GM23338 (cell line): ENCODE measurements around the gene CDH23. TPM values are rescaled to one million over a fixed set of nuclear protein-coding genes. Genes with fewer than 3 reads are reported as not detected.

Experiments
- ATAC-seq: fragments of 200-7000 bp; cut with Tn5 transposase; 3 replicates; pipeline ENCODE4 v1.9.1; 2020
- DNase-seq: peaks from one replicate; pipeline ENCODE4 v3.0.0-alpha.2; 2015; ENCODE audit warnings: low spot score
- H2AFZ ChIP-seq: fragments of 200-600 bp; sonication (generic); 2 replicates; pipeline ENCODE4 v1.8.0; 2016; ENCODE audit warnings: antibody characterized with exemption, mild to moderate bottlenecking, moderate library complexity
- H3F3A ChIP-seq: fragments of 200-600 bp; sonication (generic); replicated peaks from 2 replicates; pipeline ENCODE4 v1.8.0; 2017; ENCODE audit warnings: antibody characterized with exemption, mixed run types, low read depth
- H3K27ac ChIP-seq: fragments of 200-600 bp; sonication (generic); 2 replicates; pipeline ENCODE4 v1.6.1; 2016; ENCODE audit warnings: low read depth
- H3K27me3 ChIP-seq: fragments of 200-600 bp; sonication (generic); 2 replicates; pipeline ENCODE4 v1.8.0; 2016; ENCODE audit warnings: mild to moderate bottlenecking, mixed run types, moderate library complexity; ENCODE audit not compliant: insufficient read depth
- H3K36me3 ChIP-seq: fragments of 200-600 bp; sonication (generic); 2 replicates; pipeline ENCODE4 v1.8.0; 2016; ENCODE audit warnings: mild to moderate bottlenecking; ENCODE audit not compliant: insufficient read depth
- H3K4me1 ChIP-seq: fragments of 200-600 bp; sonication (generic); 2 replicates; pipeline ENCODE4 v1.8.0; 2016; ENCODE audit warnings: mild to moderate bottlenecking, moderate library complexity; ENCODE audit not compliant: insufficient read depth
- H3K4me2 ChIP-seq: fragments of 200-600 bp; sonication (generic); 2 replicates; pipeline ENCODE4 v1.7.1; 2017; ENCODE audit warnings: mixed run types
- H3K4me3 ChIP-seq: fragments of 200-600 bp; sonication (generic); 2 replicates; pipeline ENCODE4 v1.6.1; 2016; ENCODE audit warnings: mixed run types
- H3K79me2 ChIP-seq: fragments of 200-600 bp; sonication (generic); replicated peaks from 2 replicates; pipeline ENCODE4 v1.8.0; 2017; ENCODE audit warnings: mild to moderate bottlenecking; ENCODE audit not compliant: insufficient read depth
- H3K9me2 ChIP-seq: fragments of 200-600 bp; sonication (generic); 2 replicates; pipeline ENCODE4 v1.8.0; 2017; ENCODE audit not compliant: insufficient read depth
- H4K20me1 ChIP-seq: fragments of 200-600 bp; sonication (generic); replicated peaks from 2 replicates; pipeline ENCODE4 v1.8.0; 2017; ENCODE audit warnings: mild to moderate bottlenecking; ENCODE audit not compliant: insufficient read depth
- H3K27ac Mint-ChIP-seq: 2 replicates; pipeline ENCODE4 v1.8.0; 2020; ENCODE audit warnings: inconsistent platforms, mild to moderate bottlenecking, moderate library complexity, mixed read lengths
- H3K27me3 Mint-ChIP-seq: 3 replicates; pipeline ENCODE4 v1.8.0; 2022; ENCODE audit warnings: low read depth, mild to moderate bottlenecking, moderate library complexity, mixed read lengths, inconsistent platforms; ENCODE audit not compliant: insufficient read depth, poor library complexity
- H3K36me3 Mint-ChIP-seq: 3 replicates; pipeline ENCODE4 v1.8.0; 2021; ENCODE audit warnings: low read depth, mild to moderate bottlenecking, inconsistent platforms, moderate library complexity, mixed read lengths
- H3K4me1 Mint-ChIP-seq: 3 replicates; pipeline ENCODE4 v1.8.0; 2020; ENCODE audit warnings: mild to moderate bottlenecking, inconsistent platforms, mixed read lengths
- H3K4me3 Mint-ChIP-seq: 3 replicates; pipeline ENCODE4 v1.8.0; 2021; ENCODE audit warnings: moderate library complexity, mild to moderate bottlenecking, inconsistent platforms, mixed read lengths
- H3K9me3 Mint-ChIP-seq: 3 replicates; pipeline ENCODE4 v1.8.0; 2020; ENCODE audit warnings: moderate library complexity, mild to moderate bottlenecking, inconsistent platforms, mixed read lengths
- EZH2 ChIP-seq: fragments of 200-600 bp; sonication (generic); IDR thresholded peaks from one replicate; pipeline ENCODE4 v1.8.0; 2017; ENCODE audit warnings: antibody characterized with exemption, mild to moderate bottlenecking, low read depth; ENCODE audit not compliant: unreplicated experiment
- EZH2phosphoT487 ChIP-seq: fragments of 200-600 bp; sonication (generic); IDR thresholded peaks from one replicate; pipeline ENCODE4 v1.8.1; 2018; ENCODE audit warnings: antibody characterized with exemption; ENCODE audit not compliant: unreplicated experiment
- JUNB ChIP-seq: IDR thresholded peaks from one replicate; pipeline ENCODE4 v1.6.1; 2016; ENCODE audit warnings: antibody characterized with exemption; ENCODE audit not compliant: unreplicated experiment
- NANOG ChIP-seq: IDR thresholded peaks from 2 replicates; pipeline ENCODE4 v1.6.1; 2016; ENCODE audit warnings: antibody characterized with exemption, borderline replicate concordance
- POLR2AphosphoS5 ChIP-seq: IDR thresholded peaks from 2 replicates; pipeline ENCODE4 v1.6.1; 2016; ENCODE audit warnings: antibody characterized with exemption, low read depth
- STAT1 ChIP-seq: IDR thresholded peaks from one replicate; pipeline ENCODE4 v1.6.1; 2016; ENCODE audit warnings: antibody characterized with exemption; ENCODE audit not compliant: unreplicated experiment
- ZNF114 ChIP-seq: fragments of 250-450 bp; sonication (Bioruptor Pico); IDR thresholded peaks from 2 replicates; pipeline ENCODE4 v1.5.0; 2020; ENCODE audit warnings: mild to moderate bottlenecking, moderate library complexity
- ZNF331 ChIP-seq: fragments of 250-450 bp; sonication (Bioruptor Pico); IDR thresholded peaks from 2 replicates; pipeline ENCODE4 v1.5.0; 2020; ENCODE audit warnings: low read depth, mild to moderate bottlenecking, moderate library complexity
- polyA plus RNA-seq: library from polyadenylated mRNA; unstranded; fragments of >200 nt; fragmentation: Nextera tagmentation; extraction: Ambion mirVana; gene quantifications from 2 replicates; pipeline ENCODE4 v1.2.1, GENCODE V29; 2016
- total RNA-seq: library from RNA; depleted of rRNA; stranded (reverse); fragments of >200 nt; shearing (Covaris generic); gene quantifications from 2 replicates; pipeline ENCODE4 v1.2.3, GENCODE V29; 2014
- TF ChIP-seq, protein P1 (sequence below): fragments of 250-450 bp; sonication (Bioruptor Pico); IDR thresholded peaks from 2 replicates; pipeline ENCODE4 v1.5.0; 2020; ENCODE audit warnings: mild to moderate bottlenecking, moderate library complexity
- TF ChIP-seq, protein P2 (sequence below), 2 experiments: fragments of 200-600 bp in 1 of 2; sonication (generic) in 1 of 2; conservative IDR thresholded peaks; 2 replicates each; pipeline versions ENCODE4 v1.5.1 to v1.6.1; 2016 to 2017; ENCODE audit warnings: antibody characterized with exemption in 2 of 2, low read depth in 2 of 2, mild to moderate bottlenecking in 2 of 2, moderate library complexity in 1 of 2
- TF ChIP-seq, protein P3 (sequence below): IDR thresholded peaks from 2 replicates; pipeline ENCODE4 v1.6.1; 2016; ENCODE audit warnings: antibody characterized with exemption
- TF ChIP-seq, protein P4 (sequence below): IDR thresholded peaks from one replicate; pipeline ENCODE4 v1.6.1; 2018; ENCODE audit warnings: antibody characterized with exemption; ENCODE audit not compliant: unreplicated experiment

Gene CDH23
- total and polyA plus RNA-seq, 2 experiments from 2014 or later: 0.95 to 4.3 TPM

DNA sequence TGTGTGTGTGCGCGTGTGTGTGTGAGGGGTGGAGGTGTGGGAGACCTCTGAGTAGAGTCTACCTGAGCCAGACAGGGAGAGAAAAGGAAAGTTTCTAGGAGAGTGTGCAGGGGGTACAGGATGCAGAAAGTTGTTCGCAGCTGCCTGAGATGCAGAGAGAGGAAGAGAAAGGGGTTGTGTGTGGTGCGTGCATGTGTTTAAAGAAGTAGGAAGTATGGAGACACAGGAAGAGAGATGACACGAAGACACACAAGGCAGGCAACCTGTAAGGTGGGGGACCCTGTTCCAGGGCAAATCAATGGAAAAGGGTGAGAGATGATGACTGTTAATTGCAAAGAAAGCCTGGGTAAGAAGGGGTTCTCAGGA, 270.6 kb downstream of the CDH23 start:
- Histone ChIP-seq H3K79me2 (no peaks in the 10 kb centered on the region), H3K36me3 (no peaks in the 10 kb centered on the region), H3K27ac (no peak overlapping the region), H4K20me1 (no peaks in the 10 kb centered on the region), H2AFZ (no peak overlapping the region), H3K27me3 (no peaks in the 10 kb centered on the region), H3K9me2 (no peaks in the 10 kb centered on the region), H3F3A (no peaks in the 10 kb centered on the region), H3K4me2 (no peak overlapping the region), H3K4me3 (no peak overlapping the region), H3K4me1 (peaks cover 6% of the 10 kb centered on the region; the same call in 1 of the 2 replicates)
- DNase-seq (no peak), ATAC-seq (no peak)
- H3K4me1 Mint-ChIP-seq: peaks cover 34% of the 10 kb centered on the region
- no peak overlapping the region for H3K4me3 Mint-ChIP-seq
- no peaks in the 10 kb centered on the region for H3K9me3 Mint-ChIP-seq
- TF ChIP-seq, protein P1, sequence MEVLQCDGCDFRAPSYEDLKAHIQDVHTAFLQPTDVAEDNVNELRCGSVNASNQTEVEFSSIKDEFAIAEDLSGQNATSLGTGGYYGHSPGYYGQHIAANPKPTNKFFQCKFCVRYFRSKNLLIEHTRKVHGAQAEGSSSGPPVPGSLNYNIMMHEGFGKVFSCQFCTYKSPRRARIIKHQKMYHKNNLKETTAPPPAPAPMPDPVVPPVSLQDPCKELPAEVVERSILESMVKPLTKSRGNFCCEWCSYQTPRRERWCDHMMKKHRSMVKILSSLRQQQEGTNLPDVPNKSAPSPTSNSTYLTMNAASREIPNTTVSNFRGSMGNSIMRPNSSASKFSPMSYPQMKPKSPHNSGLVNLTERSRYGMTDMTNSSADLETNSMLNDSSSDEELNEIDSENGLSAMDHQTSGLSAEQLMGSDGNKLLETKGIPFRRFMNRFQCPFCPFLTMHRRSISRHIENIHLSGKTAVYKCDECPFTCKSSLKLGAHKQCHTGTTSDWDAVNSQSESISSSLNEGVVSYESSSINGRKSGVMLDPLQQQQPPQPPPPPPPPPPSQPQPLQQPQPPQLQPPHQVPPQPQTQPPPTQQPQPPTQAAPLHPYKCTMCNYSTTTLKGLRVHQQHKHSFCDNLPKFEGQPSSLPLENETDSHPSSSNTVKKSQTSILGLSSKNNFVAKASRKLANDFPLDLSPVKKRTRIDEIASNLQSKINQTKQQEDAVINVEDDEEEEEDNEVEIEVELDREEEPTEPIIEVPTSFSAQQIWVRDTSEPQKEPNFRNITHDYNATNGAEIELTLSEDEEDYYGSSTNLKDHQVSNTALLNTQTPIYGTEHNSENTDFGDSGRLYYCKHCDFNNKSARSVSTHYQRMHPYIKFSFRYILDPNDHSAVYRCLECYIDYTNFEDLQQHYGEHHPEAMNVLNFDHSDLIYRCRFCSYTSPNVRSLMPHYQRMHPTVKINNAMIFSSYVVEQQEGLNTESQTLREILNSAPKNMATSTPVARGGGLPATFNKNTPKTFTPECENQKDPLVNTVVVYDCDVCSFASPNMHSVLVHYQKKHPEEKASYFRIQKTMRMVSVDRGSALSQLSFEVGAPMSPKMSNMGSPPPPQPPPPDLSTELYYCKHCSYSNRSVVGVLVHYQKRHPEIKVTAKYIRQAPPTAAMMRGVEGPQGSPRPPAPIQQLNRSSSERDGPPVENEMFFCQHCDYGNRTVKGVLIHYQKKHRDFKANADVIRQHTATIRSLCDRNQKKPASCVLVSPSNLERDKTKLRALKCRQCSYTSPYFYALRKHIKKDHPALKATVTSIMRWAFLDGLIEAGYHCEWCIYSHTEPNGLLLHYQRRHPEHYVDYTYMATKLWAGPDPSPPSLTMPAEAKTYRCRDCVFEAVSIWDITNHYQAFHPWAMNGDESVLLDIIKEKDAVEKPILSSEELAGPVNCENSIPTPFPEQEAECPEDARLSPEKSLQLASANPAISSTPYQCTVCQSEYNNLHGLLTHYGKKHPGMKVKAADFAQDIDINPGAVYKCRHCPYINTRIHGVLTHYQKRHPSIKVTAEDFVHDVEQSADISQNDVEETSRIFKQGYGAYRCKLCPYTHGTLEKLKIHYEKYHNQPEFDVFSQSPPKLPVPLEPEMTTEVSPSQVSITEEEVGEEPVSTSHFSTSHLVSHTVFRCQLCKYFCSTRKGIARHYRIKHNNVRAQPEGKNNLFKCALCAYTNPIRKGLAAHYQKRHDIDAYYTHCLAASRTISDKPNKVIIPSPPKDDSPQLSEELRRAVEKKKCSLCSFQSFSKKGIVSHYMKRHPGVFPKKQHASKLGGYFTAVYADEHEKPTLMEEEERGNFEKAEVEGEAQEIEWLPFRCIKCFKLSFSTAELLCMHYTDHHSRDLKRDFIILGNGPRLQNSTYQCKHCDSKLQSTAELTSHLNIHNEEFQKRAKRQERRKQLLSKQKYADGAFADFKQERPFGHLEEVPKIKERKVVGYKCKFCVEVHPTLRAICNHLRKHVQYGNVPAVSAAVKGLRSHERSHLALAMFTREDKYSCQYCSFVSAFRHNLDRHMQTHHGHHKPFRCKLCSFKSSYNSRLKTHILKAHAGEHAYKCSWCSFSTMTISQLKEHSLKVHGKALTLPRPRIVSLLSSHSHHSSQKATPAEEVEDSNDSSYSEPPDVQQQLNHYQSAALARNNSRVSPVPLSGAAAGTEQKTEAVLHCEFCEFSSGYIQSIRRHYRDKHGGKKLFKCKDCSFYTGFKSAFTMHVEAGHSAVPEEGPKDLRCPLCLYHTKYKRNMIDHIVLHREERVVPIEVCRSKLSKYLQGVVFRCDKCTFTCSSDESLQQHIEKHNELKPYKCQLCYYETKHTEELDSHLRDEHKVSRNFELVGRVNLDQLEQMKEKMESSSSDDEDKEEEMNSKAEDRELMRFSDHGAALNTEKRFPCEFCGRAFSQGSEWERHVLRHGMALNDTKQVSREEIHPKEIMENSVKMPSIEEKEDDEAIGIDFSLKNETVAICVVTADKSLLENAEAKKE (CRISPR knock-in tag): no peak
- TF ChIP-seq, protein P2, sequence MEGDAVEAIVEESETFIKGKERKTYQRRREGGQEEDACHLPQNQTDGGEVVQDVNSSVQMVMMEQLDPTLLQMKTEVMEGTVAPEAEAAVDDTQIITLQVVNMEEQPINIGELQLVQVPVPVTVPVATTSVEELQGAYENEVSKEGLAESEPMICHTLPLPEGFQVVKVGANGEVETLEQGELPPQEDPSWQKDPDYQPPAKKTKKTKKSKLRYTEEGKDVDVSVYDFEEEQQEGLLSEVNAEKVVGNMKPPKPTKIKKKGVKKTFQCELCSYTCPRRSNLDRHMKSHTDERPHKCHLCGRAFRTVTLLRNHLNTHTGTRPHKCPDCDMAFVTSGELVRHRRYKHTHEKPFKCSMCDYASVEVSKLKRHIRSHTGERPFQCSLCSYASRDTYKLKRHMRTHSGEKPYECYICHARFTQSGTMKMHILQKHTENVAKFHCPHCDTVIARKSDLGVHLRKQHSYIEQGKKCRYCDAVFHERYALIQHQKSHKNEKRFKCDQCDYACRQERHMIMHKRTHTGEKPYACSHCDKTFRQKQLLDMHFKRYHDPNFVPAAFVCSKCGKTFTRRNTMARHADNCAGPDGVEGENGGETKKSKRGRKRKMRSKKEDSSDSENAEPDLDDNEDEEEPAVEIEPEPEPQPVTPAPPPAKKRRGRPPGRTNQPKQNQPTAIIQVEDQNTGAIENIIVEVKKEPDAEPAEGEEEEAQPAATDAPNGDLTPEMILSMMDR (conservative IDR thresholded peaks at IDR 0.05; ENCODE audit: low read depth in 2 of 2): no peak
- TF ChIP-seq POLR2AphosphoS5 (no peak), STAT1 (no peak), EZH2 (no peak), JUNB (no peak), ZNF114 (CRISPR knock-in tag) (no peak), NANOG (no peak), ZNF331 (CRISPR knock-in tag) (no peak), EZH2phosphoT487 (no peak)
- TF ChIP-seq, protein P3, sequence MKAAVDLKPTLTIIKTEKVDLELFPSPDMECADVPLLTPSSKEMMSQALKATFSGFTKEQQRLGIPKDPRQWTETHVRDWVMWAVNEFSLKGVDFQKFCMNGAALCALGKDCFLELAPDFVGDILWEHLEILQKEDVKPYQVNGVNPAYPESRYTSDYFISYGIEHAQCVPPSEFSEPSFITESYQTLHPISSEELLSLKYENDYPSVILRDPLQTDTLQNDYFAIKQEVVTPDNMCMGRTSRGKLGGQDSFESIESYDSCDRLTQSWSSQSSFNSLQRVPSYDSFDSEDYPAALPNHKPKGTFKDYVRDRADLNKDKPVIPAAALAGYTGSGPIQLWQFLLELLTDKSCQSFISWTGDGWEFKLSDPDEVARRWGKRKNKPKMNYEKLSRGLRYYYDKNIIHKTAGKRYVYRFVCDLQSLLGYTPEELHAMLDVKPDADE: no peak
- TF ChIP-seq, protein P4, sequence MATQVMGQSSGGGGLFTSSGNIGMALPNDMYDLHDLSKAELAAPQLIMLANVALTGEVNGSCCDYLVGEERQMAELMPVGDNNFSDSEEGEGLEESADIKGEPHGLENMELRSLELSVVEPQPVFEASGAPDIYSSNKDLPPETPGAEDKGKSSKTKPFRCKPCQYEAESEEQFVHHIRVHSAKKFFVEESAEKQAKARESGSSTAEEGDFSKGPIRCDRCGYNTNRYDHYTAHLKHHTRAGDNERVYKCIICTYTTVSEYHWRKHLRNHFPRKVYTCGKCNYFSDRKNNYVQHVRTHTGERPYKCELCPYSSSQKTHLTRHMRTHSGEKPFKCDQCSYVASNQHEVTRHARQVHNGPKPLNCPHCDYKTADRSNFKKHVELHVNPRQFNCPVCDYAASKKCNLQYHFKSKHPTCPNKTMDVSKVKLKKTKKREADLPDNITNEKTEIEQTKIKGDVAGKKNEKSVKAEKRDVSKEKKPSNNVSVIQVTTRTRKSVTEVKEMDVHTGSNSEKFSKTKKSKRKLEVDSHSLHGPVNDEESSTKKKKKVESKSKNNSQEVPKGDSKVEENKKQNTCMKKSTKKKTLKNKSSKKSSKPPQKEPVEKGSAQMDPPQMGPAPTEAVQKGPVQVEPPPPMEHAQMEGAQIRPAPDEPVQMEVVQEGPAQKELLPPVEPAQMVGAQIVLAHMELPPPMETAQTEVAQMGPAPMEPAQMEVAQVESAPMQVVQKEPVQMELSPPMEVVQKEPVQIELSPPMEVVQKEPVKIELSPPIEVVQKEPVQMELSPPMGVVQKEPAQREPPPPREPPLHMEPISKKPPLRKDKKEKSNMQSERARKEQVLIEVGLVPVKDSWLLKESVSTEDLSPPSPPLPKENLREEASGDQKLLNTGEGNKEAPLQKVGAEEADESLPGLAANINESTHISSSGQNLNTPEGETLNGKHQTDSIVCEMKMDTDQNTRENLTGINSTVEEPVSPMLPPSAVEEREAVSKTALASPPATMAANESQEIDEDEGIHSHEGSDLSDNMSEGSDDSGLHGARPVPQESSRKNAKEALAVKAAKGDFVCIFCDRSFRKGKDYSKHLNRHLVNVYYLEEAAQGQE: no peak
- H3K27ac Mint-ChIP-seq: no peak overlapping the region
- H3K36me3 Mint-ChIP-seq: no peaks in the 10 kb centered on the region
- peaks cover 14% of the 10 kb centered on the region for H3K27me3 Mint-ChIP-seq
